HepG2 (cell line): ENCODE data around the gene AFG1L.

Experiments
- MED1 ChIP-seq: sonication (generic); formaldehyde crosslinking; IDR thresholded peaks from 2 replicates; pipeline ENCODE4 v1.4.0; 2020; ENCODE audit warnings: missing genetic modification reagents
- MYC ChIP-seq: sonication (generic); formaldehyde crosslinking; IDR thresholded peaks from 2 replicates; pipeline ENCODE4 v1.9.0; 2021; ENCODE audit warnings: missing genetic modification reagents, borderline replicate concordance
- POLR2AphosphoS5 ChIP-seq: IDR thresholded peaks from 2 replicates; pipeline ENCODE4 v1.6.1; 2012; ENCODE audit warnings: low read depth, low read length
- RAD21 ChIP-seq: fragments of 450-650 bp; formaldehyde crosslinking; IDR thresholded peaks from 2 replicates; pipeline ENCODE4 v1.5.0; 2020; ENCODE audit warnings: mild to moderate bottlenecking
- ZZZ3 ChIP-seq: sonication (generic); formaldehyde crosslinking; IDR thresholded peaks from 2 replicates; pipeline ENCODE4 v1.4.0; 2020; ENCODE audit warnings: missing genetic modification reagents, mild to moderate bottlenecking, borderline replicate concordance
- TF ChIP-seq, protein P1 (sequence below): sonication (generic); formaldehyde crosslinking; IDR thresholded peaks from 2 replicates; pipeline ENCODE4 v1.5.0; 2020; ENCODE audit warnings: mild to moderate bottlenecking, missing genetic modification reagents, moderate library complexity
- TF ChIP-seq, protein P2 (sequence below): IDR thresholded peaks from 2 replicates; pipeline ENCODE4 v1.6.1; 2016; ENCODE audit warnings: mild to moderate bottlenecking, missing biosample characterization, missing genetic modification reagents

DNA sequence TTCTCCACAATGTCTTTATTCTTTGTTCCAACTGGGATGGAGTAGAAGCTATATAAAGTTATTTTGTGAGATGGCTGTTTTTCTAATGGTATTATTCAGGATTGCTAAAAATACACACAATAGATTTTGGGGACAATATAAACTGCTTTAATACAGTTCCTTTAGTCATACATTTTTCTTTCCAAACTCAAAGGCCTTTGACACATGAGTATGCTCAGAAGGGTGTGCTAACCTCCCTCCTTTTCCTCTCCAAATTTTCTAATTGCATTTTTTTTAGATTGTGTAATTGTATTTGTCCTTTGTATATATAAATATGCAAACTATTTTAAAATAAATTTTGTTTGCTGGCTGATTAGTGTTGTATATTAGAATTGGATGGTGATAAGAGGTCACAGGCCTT, 146.3 kb downstream of the AFG1L start:
- TF ChIP-seq ZZZ3: no peak
- TF ChIP-seq POLR2AphosphoS5: no peak
- no peak for TF ChIP-seq RAD21 (CRISPR knock-in tag)
- TF ChIP-seq MYC: no peak
- TF ChIP-seq, protein P1, sequence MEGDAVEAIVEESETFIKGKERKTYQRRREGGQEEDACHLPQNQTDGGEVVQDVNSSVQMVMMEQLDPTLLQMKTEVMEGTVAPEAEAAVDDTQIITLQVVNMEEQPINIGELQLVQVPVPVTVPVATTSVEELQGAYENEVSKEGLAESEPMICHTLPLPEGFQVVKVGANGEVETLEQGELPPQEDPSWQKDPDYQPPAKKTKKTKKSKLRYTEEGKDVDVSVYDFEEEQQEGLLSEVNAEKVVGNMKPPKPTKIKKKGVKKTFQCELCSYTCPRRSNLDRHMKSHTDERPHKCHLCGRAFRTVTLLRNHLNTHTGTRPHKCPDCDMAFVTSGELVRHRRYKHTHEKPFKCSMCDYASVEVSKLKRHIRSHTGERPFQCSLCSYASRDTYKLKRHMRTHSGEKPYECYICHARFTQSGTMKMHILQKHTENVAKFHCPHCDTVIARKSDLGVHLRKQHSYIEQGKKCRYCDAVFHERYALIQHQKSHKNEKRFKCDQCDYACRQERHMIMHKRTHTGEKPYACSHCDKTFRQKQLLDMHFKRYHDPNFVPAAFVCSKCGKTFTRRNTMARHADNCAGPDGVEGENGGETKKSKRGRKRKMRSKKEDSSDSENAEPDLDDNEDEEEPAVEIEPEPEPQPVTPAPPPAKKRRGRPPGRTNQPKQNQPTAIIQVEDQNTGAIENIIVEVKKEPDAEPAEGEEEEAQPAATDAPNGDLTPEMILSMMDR: no peak
- TF ChIP-seq, protein P2, sequence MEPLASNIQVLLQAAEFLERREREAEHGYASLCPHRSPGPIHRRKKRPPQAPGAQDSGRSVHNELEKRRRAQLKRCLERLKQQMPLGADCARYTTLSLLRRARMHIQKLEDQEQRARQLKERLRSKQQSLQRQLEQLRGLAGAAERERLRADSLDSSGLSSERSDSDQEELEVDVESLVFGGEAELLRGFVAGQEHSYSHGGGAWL: no peak
- TF ChIP-seq MED1 (CRISPR knock-in tag): no peak
